NCI-H2171 (cell line): ENCODE results near the gene SAPCD1.
A peak's percentile ranks its signal among the peaks of the same experiment; 100 is the strongest.

ENCODE experiments used
- DNase-seq: peaks from one replicate; lab custom pipeline; 2025; lab: John Stamatoyannopoulos, UW

SAPCD1 gene

GRCh38 chr6:31762356-31762755 is at the start of gene SAPCD1:
SAPCD1 (plus strand) TSS chr6:31762656; CDS start chr6:31763055, 399 bp downstream.
- no peak for DNase-seq

GRCh38 chr6:31713465-31713864 is 49.0 kb upstream of the SAPCD1 start:
- no peak for DNase-seq

GRCh38 chr6:31713991-31714684 is 48.3 kb upstream of the SAPCD1 start:
- no peak for DNase-seq

- peak; percentile 36 for DNase-seq
These were observed 47.2 kb upstream of the SAPCD1 start, which contains the start of gene LY6G6D for GRCh38 chr6:31715022-31715958. LY6G6D (plus strand) TSS chr6:31715348; CDS start chr6:31715356, 8 bp downstream.

GRCh38 chr6:31717499-31718222 is 44.8 kb upstream of the SAPCD1 start:
- no peak for DNase-seq

GRCh38 chr6:31718265-31718664 is 44.2 kb upstream of the SAPCD1 start:
- DNase-seq: no peak

- DNase-seq: no peak
These were observed 43.5 kb upstream of the SAPCD1 start for GRCh38 chr6:31719001-31719400.

- DNase-seq: no peak
These were observed 42.2 kb upstream of the SAPCD1 start for GRCh38 chr6:31720196-31720770.

- no peak for DNase-seq
These were observed 41.0 kb upstream of the SAPCD1 start, which contains the start of gene LY6G6C for GRCh38 chr6:31721351-31722020. LY6G6C (minus strand) TSS chr6:31721746; CDS start chr6:31721679, 67 bp downstream.

- no peak for DNase-seq
These were observed 40.3 kb upstream of the SAPCD1 start for GRCh38 chr6:31722173-31722572.

- DNase-seq: peak; percentile 9
These were observed 39.0 kb upstream of the SAPCD1 start, which contains the start of gene MPIG6B for GRCh38 chr6:31723245-31723979. MPIG6B (plus strand) TSS chr6:31723373; CDS start chr6:31723384, 11 bp downstream.

- no peak for DNase-seq
These were observed 38.3 kb upstream of the SAPCD1 start for GRCh38 chr6:31723980-31724691.

GRCh38 chr6:31725502-31726350 is 36.7 kb upstream of the SAPCD1 start:
- DNase-seq: no peak

- no peak for DNase-seq
These were observed 35.3 kb upstream of the SAPCD1 start for GRCh38 chr6:31727034-31727716.

- DNase-seq: no peak
These were observed 34.5 kb upstream of the SAPCD1 start for GRCh38 chr6:31727717-31728671.

GRCh38 chr6:31728767-31729514 is 33.5 kb upstream of the SAPCD1 start, which contains the start of gene DDAH2:
DDAH2 (minus strand) TSS chr6:31729299; CDS start chr6:31729161, 138 bp downstream.
- no peak for DNase-seq
